Hematopoietic multipotent progenitor cell treated with erythropoietin and hydrocortisone succinate and interleukin-3 and kit ligand, for 15 days (in vitro differentiated cells): ENCODE results near the gene TMEM243.
"Not testable (repeated sequence)": the region's sequence is repeated elsewhere in the genome, so short reads cannot be mapped to it uniquely, and the experiment has no call there.

Experiments
- DNase-seq: peaks from one replicate; pipeline ENCODE4 v3.0.0-alpha.2; 2015; ENCODE audit warnings: low spot score

The TMEM243 gene

DNA sequence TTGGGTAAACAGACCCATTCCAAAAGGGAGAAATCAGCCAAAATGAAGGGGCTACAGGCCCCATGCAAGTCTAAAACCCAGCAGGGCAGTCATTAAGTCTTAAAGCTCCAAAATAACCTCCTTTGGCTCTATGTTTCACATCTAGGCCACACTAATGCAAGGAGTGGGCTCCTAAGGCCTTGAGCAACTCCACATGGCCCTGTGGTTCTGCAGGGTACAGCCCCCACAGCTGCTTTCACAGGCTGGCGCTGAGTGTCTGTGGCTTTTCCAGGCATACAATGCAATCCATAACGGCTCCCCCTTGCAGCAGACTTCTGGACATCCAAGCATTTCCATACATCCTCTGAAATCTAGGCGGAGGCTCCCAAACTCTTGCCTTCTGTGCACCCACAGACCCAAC is 9.0 kb downstream of the TMEM243 start:
- DNase-seq: no peak

DNA sequence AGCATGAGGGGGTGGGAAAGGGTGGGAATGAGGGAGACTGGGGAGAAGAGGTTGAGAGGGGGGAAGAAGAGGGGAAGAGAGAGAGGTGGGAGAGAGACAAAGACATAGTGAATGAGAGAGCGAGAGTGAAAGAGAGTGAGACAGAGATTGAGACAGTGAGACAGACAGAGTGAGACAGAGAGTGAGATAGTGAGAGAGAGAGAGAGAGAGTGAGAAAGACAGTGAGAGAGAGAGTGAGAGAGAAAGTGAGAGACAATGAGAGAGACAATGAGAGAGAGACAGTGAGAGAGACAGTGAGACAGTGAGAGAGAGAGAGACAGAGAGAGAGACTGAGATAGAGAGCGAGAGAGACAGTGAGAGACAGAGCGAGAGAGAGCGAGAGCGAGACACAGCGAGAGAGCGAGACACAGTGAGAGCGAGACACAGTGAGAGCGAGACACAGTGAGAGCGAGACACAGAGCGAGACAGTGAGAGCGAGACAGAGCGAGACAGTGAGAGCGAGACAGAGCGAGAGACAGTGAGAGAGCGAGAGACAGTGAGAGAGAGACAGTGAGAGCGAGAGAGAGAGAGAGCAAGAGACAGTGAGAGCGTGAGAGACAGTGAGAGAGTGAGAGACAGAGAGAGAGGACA is 10.1 kb downstream of the TMEM243 start:
- DNase-seq: no peak

- DNase-seq: no peak
Observed at GRCh38 chr7:87206361-87206760, 13.2 kb downstream of the TMEM243 start.

DNA sequence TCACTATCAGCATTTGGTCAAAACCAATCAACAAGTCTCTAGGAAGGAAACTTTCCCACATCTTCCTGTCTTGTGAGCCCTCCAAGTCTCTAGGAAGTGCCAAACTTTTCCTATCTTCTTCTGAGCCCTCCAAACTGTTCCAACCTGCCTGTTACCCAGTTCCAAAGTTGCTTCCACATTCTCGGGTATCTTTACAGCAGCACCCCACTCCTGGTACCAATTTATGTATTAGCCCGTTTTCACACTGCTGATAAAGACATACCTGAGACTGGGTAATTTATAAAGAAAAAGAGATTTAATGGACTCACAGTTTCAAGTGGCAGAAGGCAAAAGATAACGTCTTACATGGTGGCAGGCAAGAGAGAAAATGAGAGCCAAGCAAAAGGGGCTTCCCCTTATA is 13.8 kb downstream of the TMEM243 start:
- DNase-seq: not testable (repeated sequence)

GRCh38 chr7:87204933-87205332 is 14.6 kb downstream of the TMEM243 start:
- no peak for DNase-seq

DNA sequence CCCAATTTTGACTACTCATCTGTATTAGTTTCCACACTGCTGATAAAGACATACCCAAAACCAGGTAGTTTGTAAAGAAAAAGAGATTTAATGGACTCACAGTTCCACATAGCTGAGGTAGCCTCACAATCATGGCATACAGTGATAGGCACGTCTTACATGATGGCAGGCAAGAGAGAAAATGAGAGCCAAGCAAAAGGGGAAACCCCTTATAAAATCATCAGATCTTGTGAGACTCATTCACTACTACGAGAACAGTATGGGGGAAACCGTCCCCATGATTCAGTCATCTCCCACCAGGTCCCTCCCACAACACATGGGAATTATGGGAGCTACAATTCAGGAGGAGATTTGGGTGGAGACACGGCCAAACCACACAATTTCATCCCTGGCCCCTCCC is 15.6 kb downstream of the TMEM243 start:
- not testable (repeated sequence) for DNase-seq

DNA sequence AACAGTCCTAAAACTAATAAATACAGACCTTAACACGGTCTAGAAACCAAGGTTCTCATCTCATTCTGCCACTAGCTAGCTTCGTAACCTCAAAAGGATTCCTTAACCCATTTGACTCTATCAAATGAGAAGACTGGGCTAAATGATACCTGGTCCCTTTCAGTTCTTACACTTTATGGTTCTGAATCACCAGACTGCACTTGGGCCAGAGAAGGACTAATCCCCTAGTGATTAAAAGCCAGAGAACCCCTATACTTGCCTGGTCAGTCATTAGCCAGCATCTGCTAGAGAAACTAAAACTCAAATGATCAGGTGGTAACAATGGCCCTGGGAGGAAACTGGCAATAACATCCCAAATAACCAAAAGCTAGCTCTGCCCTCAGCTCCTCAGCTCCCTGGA is 16.8 kb downstream of the TMEM243 start:
- no peak for DNase-seq

- DNase-seq: no peak
Observed at GRCh38 chr7:87202208-87202607, 17.3 kb downstream of the TMEM243 start.

- no peak for DNase-seq
Observed at GRCh38 chr7:87199700-87200450, 19.7 kb downstream of the TMEM243 start.

- DNase-seq: no peak
Observed at GRCh38 chr7:87199241-87199640, 20.3 kb downstream of the TMEM243 start.

DNA sequence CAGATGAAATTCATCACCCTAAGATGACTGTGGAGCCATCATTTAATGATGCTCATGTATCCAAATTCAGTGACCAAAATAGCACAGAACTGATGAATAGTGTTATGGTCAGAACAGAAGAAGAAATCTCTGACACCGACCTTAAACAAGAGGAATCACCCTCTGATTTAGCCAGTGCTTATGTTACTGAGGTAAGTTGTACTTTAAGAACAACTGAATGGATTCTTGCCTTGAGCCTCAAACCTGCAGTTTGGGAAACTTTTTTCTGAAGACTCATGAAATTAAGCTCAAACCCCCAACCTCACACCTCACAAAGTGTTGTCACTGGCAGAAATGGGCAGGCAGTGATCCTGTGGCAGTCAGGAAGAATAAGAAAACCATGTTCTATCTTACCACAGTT is 25.6 kb downstream of the TMEM243 start:
- no peak for DNase-seq

GRCh38 chr7:87192784-87193487 is 26.6 kb downstream of the TMEM243 start:
- no peak for DNase-seq

- DNase-seq: no peak
Observed at GRCh38 chr7:87190783-87191182, 28.7 kb downstream of the TMEM243 start.

DNA sequence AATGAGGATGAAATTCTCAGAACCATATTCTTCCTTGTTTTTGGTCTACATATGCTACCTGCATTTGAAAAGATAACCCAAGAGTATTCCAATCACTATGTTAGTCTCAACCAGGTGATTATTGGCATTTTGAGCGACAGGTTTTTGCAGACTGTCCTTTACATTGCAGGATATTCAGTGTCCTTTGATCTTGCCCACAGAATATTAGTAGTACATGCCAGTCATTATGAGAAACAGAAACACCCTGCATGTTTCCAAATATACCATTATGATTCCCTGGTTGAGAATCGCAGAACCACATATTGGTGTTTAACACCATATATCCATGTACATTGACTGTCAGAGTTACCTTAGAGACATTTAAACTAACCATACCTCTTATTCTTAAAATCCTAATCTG is 30.6 kb downstream of the TMEM243 start:
- DNase-seq: no peak

DNA sequence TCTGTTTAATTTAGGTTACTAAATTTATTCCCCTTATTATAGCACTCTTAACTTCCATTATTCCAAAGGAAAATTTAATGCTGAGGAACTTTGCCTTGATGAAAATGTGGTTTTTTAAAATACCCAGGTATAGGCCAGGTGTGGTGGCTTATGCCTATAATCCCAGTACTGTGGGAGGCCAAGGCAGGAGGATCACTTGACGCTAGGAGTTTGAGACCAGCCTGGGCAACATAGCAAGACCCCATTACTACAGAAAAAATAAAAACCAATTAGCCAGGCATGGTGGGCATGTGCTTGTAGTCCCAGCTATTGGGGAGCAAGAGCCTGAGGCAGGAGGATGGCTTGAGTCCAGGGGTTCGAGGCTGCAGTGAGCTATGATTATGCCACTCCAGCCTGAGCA is 32.4 kb downstream of the TMEM243 start:
- no peak for DNase-seq

DNA sequence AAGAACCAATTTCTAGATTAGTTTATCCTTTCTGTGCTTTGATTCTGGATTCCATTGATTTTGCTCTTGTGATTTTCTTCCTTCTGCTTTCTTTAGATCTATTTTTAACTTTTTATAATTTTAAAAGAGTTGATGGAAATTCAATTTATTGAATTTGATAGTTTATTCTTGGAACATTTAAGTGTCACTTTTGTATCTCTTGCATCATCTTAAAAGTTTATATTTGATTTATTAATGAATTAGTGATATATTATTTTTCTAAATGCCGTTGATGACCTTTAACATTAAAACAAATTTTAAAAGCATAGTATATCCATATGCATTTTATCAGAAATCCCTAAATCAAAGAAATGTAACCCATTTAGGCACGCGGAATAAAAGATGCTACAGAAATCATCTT is 40.4 kb downstream of the TMEM243 start:
- DNase-seq: no peak

GRCh38 chr7:87178320-87178719 is 41.2 kb downstream of the TMEM243 start:
- DNase-seq: no peak

DNA sequence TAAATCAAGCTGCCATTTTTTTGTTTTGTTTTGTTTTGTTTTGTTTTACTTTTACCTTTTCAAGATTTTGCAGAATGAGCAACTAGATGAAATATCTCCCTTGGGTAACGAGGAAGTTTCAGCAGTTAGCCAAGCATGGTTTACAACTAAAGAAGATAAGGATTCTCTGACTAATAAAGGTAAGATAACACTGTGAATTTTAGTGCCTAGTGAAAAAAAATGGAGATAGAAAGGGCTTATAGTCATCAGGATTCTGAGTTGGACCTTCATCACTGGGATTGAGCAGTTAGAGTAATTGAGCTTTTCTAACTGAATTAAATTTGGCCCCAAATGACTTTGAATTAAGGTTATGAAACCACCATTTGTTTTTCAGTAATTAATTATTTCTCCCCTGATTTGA is 46.1 kb downstream of the TMEM243 start:
- DNase-seq: no peak

- DNase-seq: no peak
Observed at GRCh38 chr7:87171282-87171934, 48.1 kb downstream of the TMEM243 start.

GRCh38 chr7:87170828-87171227 is 48.7 kb downstream of the TMEM243 start:
- DNase-seq: no peak

- DNase-seq: no peak
Observed at GRCh38 chr7:87164433-87164832, 55.1 kb downstream of the TMEM243 start.

DNA sequence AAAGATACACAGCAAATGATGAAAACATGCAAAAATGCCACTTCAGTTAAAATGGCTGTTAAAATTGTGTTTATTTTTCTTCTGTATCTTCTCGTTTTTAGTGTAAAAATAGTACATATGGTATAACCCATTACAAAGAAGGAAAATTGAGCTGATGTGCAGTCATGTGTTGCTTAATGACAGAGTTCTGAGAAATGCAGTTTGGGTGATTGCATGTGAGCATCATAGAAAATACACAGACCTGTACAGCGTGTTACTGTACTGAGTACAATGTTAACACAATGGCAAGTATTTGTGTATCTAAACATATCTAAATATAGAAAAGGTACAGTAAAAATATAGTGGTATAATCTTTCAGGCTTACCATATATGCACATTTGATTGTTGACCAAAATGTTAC is 60.0 kb downstream of the TMEM243 start:
- no peak for DNase-seq

- DNase-seq: no peak
Observed at GRCh38 chr7:87156709-87157108, 62.8 kb downstream of the TMEM243 start.
